HG03097 (cell line): ENCODE measurements around the gene CDC37.

Source experiments
- ATAC-seq: cut with Tn5 transposase; IDR thresholded peaks from one replicate; pipeline ENCODE4 v1.9.1; 2021; ENCODE audit not compliant: unreplicated experiment, low FRiP score

Gene CDC37

DNA sequence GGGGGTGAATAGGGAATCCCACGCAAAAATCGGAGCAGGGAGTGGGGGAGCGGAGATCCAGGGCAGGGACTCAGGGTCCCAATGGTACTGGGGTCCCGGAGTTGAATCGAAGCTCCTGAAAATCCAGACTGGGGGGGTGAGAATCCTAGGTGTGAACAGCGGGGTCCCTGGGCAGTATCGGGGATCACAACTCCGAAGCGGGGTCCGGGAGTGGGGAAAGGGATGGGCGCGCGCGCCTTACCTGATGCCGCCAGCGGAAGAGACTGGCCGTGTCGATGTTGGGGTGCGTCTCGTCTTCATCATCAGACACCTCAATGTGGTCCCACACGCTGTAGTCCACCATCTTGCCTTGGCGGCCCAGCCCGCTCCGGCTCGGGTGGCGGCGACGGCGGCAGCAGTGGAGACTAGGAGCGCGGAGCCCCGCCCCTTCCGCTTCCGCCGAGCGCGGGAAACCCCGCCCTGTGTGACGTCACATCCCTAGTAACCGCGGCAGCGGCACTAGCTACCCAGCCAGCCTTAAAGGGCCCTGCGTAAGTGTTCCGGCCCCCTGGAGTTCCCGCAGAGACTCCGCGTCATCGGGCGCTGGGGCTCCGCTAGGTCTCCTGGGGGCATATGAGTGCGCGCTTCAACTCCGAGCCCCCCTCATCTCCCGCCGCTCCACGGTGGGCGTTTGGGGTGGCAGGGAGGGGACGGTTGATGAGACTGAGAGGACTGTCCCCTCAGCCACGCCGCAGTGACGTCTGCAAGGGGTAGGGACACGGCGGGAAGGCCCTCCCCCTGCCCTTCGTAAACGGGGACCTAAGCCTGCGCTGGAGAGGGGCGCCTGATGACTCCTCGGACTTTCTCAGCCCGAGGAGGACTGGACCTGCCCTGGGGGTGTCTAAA lies at the start of gene CDC37:
CDC37 (minus strand) TSS at position 406 of the 885 bp plus-strand sequence; CDS start at position 343, 63 bp downstream.
- peak; percentile 87 for ATAC-seq

DNA sequence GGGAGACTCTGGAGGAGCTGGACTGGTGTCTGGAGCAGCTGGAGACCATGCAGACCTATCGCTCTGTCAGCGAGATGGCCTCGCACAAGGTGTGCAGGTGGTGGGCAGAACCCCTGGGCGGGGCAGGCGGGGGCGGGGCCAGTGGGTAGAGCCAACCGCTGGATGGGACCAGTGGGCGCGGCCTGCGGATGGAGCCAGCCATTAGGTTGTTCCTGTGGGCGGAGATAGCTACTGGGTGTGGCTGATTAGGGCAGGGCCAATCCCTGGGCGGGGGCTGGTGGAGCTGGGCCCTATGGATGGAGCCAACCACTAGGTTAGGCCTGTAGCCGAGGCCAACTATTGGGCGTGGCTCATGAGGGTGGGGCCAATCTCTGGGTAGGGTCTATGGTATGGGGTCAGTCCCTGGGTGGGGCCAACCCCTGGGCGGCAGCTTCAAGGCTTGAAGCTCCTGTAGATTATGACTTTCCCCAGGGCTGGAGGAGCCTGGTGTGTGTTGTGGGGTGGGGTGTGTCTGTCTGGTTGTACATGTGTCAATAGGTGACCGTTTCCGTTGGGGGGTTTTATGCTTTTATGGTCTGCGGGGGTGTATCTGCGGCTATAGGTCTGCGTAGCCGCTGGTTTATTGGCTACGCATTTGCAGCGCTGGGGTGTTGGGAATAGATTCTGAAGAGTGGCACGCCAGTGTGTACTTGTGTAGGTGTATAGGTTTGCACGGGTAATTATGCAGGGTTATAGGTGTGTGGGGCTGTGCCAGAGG lies 47.7 kb upstream of the CDC37 start:
- no peak for ATAC-seq

DNA sequence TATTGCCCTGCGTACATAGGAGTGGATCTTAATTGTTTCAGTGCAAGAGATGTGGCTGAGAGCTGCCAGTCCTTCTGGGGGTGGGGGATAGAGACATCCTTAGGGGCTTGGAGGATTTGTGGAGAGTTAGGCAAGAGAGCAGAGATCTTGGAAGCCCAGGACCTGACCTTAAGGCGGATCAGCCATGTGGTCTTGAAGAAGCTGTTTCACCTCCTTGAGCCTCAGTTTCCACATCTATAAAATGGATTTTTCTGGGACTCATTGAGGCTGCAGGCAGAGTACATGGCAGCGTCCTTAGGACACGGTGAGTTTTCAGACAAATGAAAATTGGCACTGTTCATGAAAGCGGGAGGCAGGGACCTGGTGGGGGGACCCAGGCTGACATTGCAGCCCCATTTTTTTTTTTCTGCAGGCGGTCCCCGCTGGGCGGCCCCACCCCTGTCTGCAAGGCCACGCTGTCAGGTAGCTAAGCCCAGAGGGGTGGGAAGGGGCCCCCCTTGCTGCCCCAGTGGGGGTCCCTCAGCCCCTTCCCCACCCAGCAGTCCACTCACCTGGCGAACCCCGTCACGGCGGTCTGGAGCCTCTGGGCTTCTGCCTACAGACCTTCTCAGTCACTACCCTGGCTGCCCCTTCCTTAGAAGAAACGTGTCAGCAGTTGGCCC lies 47.0 kb upstream of the CDC37 start:
- ATAC-seq, result no peak

DNA sequence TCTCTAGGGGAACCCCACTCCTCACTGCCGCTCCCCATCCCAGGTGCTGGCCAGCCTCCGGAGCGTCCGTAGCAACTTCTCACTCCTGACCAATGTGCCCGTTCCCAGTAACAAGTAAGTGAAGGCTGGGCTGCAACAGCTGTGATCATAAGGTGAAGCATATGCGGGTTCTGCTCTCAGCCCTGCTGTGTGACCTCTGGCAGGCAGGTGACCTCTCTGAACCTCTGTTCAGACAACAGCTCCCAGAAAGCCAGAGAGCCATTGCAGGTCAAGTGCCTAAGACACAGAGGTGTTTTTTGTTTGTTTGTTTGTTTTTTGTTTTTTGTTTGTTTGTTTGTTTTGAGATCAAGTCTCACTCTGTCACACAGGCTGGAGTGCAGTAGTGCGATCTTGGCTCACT lies 45.7 kb upstream of the CDC37 start:
- no peak for ATAC-seq

DNA sequence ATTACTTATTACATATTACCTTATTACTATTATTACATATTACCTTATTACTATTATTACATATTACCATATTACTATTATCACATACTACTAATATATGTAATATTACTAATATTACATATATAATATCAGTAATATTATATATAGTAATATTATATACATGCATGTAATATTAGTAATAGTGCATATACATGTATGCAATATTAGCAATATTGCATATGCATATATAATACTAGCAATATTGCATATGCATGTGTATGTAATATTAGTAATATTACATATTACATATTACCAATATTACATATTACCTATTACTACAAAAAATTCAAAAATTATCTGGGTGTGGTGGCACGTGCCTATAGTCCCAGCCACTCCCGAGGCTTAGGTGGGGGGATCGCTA lies 39.4 kb upstream of the CDC37 start:
- no peak for ATAC-seq

DNA sequence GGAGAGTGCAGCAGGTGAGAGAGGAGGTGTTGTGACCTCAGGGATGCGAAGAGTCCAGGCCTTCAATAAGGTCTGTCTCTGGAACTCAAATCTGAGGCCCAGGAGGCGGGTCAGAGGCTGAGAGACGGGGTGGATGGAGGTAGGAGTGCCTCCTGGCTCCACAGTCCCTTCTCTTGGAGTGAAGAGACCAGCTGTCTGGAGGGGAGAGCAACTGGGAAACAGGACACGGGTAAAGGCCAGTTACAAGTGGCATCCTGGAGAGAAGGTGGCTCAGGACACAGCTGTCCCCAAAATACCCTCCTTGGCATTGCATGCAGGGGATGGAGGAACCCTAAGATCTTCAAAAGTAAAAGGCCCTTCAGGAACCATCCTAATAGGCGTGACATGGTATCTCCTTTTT lies 36.2 kb upstream of the CDC37 start:
- ATAC-seq, result no peak

DNA sequence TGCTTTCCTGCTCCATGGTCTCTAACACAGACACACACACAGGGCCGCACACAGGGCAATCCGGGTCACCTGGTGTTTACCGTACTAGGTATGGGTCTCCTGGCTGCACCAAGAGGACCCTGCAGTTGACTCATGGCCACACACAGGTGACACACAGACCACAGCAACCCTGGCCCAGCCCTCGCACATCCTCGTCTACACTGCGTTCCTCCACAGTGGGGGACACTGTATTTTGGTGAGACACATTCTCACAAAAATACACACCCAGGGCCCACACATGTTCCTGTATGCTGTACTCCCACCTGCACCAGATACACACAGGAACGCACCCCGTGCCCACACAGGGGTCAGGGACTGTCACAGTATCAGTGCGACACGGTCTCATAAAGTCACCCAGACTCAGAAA lies 29.8 kb upstream of the CDC37 start:
- no peak for ATAC-seq

DNA sequence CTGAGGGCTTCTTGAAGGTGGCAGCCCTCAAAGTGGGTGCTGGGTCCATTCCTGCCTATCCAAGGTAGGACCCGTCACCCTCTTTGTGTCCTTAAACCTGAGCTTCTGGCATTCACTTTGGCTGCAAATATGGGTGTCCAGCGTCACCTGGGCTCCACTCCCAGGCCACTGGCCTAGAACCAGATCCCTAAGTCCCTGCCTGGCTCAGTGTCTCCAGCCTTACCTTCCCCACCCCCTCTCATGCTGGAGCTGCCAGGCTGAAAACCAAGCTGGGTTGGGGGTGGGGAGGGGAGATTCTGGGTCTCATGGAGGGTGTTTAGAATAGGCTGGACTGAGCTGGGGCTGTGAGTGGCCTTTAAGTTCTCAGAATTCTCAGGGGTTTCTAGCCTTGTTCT lies 29.4 kb upstream of the CDC37 start:
- ATAC-seq, result no peak

DNA sequence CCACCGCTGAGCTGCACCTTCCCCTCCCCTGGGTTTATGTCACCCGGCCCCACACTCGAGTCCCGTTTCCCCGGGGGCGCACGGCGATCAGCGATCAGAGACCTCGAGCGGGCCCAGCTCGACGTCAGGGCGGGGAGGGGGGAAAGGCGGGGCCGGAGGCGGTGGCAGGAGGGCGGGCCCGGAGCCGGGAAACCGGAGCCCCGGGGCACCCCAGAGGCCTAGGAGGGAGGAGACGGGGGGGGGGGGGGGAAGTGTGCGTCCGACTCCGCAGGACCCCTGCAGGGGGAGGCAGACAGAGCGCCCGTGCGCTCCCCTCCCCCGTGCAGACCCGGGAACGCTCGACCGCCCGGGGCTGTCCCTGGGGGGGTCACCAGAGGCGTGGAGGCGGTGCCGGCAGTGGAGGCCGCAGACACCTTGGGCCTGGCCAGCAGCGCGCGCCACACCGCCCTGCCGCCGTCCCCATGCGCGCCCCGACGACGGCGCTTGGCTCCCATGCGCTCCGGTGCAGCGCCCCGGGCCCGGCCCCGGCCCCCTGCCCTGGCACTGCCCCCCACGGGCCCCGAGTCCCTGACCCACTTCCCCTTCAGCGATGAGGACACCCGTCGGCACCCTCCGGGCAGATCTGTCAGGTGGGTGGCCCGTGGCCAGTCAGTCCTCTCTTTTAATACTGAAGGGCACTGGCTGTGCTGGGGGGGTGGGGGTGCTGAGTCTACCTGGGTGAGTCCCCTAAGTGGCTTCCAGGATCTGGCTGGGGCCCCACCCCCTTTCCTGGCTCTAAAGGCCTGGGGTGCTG lies 28.8 kb upstream of the CDC37 start:
- ATAC-seq, result no peak

DNA sequence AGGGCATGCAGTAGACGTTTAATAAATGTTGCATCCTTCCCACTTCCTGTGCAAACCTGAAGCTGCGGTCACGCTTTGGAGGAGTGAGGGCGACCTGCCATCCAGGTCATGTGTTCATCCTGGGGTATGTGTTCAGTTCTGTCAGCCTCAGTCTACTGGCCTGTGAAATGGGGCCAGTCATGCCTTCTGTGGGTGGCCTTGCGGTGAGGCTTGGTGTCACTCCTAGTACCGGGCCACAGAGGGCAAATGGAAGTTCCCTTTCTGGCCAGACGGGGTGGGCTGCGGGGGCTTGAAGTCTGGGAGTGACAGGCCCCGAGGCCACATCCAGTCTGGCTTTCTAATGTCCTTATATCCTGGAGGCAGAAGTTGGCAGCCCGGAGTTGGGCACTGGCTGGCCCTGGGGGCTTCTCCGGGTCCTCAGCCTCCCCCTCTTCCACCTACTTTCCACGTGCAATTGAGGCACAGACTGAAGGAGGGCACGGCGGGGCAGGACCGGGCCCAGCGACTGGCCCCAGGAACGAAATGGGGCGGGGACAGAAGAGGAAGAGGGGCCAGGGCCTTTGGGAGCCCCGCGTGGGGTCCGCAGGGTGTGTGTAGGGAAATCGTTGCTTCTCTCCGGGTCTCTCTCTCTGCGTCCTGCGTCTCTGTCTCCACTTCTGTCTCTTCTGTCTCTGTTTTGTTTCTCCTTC lies 28.1 kb upstream of the CDC37 start:
- ATAC-seq, result no peak

DNA sequence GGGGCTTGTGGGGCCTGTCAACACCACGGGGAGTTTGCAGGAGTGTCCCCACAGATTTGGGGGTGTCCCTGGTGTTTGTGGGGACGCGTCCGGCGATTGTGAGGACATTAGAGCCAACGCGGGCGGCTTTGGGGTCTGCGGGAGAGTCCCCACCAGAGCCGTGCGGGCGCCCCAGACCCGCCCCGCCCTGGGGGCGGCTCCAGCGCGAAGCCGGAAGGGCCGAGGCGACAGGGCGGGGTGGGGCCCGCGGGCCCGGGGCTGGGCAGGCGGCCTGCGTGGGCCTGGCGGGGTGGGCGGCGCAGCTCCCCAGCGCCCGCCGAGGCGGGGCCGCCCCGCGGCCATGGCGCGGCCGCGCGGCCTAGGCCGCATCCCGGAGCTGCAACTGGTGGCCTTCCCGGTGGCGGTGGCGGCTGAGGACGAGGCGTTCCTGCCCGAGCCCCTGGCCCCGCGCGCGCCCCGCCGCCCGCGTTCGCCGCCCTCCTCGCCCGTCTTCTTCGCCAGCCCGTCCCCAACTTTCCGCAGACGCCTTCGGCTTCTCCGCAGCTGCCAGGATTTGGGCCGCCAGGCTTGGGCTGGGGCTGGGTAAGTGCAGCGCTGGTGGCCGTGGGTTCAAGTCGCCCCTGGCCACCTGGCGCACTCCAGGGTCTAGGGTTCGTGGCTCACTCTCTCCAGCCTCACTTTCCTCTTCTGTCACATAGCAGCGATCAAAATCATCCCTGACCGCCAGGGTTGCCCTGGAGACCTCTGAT lies 27.3 kb upstream of the CDC37 start:
- no peak for ATAC-seq

DNA sequence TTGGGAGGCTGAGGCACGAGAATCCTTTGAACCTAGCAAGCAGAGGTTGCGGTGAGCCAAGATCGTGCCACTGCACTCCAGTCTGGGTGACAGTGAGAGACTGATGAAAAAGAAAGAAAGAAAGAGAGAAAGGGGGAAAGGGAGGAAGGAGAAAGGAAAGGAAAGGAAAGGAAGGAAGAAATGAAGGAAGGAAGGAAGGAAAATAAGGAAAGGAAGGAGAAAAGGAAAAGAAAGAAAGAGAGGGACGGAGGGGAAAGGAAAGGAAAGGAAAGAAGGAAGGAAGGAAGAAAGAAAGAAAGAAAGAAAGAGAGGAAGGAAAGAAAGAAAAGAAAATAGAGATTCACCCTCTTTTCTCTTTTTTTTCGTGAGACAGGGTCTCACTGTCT lies 25.6 kb upstream of the CDC37 start:
- ATAC-seq, result no peak

DNA sequence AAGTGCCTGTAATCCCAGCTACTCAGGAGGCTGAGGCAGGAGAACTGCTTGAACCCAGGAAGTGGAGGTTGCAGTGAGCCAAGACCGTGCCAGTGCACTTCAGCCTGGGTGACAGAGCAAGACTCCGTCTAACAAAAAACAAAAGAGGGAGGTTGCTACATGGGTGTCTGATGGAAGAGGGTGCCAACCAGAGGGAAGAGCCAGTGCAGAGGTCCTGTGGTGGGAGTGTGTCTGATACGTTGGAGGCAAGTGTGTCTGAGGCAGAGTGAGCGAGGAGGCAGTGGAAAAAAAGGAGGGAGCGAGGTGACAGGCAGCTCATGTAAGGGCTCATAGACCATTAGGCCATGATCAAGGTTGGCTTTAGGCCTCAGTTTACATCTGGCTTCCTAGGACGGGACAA lies 23.8 kb upstream of the CDC37 start:
- no peak for ATAC-seq

DNA sequence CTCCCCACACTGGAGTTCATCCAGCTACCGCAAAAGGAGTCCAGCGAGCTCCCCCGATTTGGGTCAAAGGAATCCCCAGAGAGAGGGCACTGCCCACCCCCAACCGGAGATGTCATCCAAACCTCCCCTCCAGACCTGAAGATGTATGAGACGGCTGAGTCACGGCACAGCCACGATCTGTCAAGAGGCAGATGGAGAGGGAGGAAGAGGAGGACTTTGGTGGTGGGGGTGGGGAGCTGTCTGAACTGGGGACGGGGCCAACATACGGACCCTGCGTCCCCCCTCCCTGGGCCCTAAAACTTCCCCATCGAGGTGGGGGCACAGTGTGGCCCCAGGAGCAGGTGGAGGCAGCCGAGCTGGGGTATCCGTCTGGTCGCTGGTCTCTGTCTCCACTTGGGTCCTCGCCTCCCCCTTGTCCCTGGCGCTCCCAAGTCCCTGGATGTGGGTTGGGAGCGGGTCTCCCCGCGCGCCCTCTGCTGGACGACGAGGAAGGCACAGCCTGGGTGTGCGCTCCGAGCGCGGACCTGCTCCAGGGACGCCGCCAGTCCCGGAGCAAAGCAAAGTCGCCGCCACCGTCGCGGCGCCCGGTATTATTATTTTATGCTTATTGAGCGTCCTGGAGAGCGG lies 20.8 kb upstream of the CDC37 start:
- no peak for ATAC-seq

DNA sequence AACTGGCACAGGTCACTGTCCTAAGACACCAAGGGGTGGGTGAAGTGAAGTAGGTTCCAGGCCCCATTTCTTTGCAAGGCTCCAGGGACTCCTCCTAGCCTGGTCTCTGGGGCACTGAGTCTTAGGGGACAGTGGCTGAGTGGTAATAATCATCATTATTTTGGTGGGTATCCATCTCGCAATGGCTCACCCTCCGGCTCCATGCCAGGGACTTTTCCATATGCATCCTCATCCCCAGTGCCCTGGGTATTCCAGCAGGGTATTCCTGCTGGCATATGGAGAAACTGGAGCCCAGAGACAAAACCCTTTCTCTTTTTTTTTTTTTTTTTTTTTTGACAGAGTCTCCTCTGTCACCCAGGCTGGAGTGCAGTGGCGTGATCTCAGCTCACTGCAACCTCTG lies 19.5 kb upstream of the CDC37 start:
- ATAC-seq, result no peak

DNA sequence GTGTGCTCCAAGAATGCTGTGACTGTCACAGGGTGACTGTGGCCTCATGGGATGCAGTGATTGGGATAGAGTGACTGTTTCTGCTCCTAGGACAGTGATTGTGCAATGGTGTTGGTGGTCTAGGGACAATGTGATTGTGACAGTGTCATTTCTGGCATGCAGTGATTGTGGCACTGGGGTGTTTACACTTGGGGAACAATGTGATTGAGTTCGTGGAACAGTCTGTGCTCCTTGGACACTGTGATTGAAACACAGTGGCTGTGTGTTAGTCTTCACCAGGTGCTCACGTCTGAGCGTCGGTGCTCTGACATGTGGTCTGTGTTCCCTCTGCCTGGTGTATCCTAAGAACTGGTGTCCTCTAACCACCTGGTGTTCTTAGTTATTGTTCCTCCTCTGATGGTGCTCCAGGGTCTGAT lies 18.7 kb upstream of the CDC37 start:
- no peak for ATAC-seq

DNA sequence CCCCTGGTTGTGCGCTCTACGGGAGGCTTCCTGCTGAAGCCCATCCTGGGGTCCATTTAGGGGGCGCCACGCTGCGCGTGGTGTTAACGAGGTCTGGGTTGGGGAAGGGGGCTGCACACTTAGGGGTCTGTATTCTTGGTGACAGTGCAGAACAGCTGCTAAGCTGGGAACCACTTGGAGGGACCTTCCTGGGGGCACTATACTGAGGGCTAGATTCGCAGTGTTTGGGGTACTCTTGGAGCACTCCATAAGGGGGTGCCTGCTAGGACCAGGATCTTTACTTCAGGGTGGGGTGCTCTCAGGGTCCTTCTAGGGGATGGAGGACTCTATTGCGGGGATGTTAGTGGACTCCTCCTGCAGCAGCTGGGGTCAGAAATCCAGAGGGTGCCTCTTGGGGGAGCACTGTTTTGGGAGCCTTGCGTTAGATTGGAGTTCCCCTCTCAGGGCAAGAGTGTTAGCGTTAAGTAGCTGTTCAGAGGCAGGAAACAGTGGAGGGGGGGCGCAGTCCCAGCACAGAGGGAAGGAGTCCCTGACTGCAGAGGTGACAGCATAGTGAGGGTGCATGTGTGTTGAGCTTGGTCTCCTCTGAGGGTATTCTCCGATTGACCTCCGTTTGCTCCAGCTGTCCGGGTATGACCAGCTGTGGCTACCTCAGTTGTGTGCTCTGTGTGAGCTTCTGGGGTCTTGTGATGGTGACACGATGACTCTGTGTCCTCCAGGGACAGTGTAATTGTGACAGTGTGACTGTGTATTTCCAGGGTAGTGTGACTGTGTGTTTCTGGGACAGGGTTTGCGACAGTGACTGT lies 18.1 kb upstream of the CDC37 start:
- ATAC-seq, result no peak
